Right renal cortex interstitium (tissue), 3 donors: Measurements from ENCODE around the gene MAPRE3. TPM values are rescaled to one million over a fixed set of nuclear protein-coding genes. Genes with fewer than 3 reads are reported as not detected.

Source experiments
- DNase-seq, 3 donors: peaks; one replicate each; pipeline ENCODE4 v3.0.0-alpha.2; 2013; ENCODE audit warnings: low read depth in 3 of 3, low spot score in 2 of 3
- polyA plus RNA-seq, 3 donors: library from polyadenylated mRNA; unstranded; fragments of 120-200 nt; gene quantifications; one replicate each; pipeline ENCODE4 v1.2.1, GENCODE V29; 2013; ENCODE audit not compliant: insufficient read length in 3 of 3

Gene MAPRE3
- polyA plus RNA-seq, 3 donors = 10.6 to 11.9 (median 11.4) TPM

GRCh38 chr2:26948800-26949199 lies 21.6 kb upstream of the MAPRE3 start:
- no peak for DNase-seq

GRCh38 chr2:26950246-26950645 lies 20.2 kb upstream of the MAPRE3 start:
- DNase-seq = no peak

- no peak for DNase-seq
These were observed 19.2 kb upstream of the MAPRE3 start for GRCh38 chr2:26951236-26951635.

- no peak for DNase-seq
These were observed 18.1 kb upstream of the MAPRE3 start for GRCh38 chr2:26952374-26952773.

DNA sequence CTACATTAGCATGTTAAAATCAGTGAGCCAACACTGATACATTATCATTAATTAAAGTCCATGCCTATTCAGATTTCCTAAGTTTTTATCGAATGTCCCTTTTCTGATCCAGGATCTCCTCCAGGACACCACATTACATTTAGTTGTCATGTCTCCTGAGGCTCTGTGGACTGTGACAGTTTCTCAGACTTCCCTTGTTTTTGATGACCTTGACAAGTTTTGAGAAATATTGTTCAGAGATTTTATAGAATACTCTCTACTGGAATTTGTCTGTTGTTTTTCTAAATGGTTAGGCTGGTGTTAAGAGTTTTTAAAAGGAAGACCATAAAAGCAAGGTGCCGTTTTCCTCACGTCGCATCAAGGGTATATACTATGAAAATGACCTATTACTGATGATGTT lies 16.3 kb upstream of the MAPRE3 start:
- no peak for DNase-seq

- no peak for DNase-seq
These were observed 13.4 kb upstream of the MAPRE3 start for GRCh38 chr2:26957041-26957440.

DNA sequence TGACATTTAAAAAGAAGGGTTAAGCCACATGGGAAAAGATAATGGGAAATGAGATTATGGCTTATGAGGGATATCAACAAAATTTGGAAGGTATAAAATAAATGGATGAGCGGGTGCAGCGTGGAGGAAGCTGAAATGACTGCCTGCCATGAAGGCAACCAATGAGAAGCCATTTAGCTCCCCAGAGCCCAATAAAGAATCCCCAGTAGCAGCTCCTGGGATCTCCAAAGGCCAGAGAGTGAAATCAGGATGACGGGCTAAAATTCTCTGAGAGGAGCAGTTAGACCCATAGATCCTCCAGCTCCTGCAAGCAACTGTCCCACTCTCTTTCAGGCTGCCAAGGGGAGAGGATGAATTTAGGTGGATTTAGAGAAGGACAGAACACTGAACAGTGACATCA lies 12.9 kb upstream of the MAPRE3 start:
- DNase-seq = no peak

GRCh38 chr2:26959331-26959730 lies 11.1 kb upstream of the MAPRE3 start:
- DNase-seq = no peak

- DNase-seq = no peak
These were observed 5.8 kb upstream of the MAPRE3 start for GRCh38 chr2:26964446-26965130.

- DNase-seq = no peak
These were observed 2.4 kb upstream of the MAPRE3 start for GRCh38 chr2:26968001-26968400.

GRCh38 chr2:26969077-26969844 lies 1.2 kb upstream of the MAPRE3 start:
- DNase-seq = no peak

DNA sequence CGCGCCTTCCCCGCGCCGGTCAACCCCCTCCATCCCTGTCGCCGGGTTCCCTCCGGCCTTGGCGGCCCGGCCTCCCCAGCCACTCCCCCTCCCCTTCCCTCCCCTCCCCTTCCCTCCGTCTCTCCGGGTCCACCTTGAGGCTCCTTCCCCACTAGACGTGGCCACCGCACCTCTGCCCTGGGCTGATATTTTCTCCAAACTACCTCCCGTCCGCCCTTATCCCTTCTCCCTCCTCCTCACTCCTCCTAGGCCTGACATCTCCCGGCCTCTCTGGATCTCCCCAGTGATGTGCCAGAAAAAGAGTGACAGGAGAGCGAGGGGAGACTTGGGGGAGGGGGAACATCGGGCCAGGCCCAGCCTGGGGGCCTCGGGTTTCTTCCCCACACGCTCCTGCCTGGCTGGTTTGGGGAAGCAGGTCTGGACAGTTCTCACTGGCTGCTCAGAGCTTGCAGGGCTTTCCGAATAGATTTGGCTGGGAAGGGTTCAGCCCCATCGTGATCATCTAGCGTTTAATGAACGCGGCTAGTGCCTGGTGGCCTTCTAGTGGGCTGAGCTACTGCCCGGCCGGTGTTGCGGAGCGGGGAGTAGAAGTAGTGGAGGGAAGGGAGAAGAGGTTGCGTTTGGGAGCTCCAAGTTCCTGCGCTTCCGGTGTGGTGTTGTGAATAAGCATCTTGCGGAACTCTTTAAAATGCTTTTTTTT lies 641 bp downstream of the MAPRE3 start:
- no peak for DNase-seq

DNA sequence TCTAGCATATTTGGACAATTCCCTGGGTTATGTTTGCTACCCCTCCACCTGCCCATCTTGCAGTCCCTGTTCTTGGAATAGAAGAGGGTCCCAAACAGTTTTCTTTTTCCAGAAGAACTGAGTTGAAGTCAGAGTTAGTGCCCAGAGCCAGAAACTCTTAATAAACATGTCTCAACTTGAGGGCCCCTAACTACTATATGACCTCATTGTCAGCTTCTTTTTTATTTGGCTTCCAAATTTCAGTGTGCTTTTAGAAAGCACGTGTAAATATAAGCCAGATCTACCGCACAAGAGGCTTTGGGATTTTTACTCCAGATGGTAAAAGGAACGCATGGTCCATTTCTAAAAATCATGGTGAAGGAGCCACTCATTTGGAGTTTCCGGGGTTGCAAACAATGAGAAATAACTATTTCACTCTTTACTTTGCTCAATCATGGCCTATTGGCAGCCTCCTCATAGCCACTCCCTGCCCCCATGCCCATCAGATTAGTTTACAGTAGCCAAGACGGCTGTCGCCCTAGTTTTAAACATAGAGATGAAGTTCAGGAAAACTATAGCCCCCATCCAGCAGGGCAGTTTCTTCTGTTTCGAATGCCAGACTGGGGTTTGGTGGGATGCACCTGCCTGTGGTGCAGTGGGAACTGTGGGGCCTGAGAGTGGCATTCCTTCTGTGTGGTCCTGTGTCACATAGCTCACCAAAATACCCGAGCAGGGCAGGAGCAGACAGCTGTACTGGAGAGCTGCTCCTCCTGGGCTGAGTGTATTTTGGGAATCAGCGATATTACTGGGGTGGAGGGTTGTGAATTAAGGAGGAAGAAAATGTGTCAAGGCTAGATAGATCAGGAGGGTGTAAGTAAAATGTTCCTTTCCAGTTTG lies 1.7 kb downstream of the MAPRE3 start:
- no peak for DNase-seq

DNA sequence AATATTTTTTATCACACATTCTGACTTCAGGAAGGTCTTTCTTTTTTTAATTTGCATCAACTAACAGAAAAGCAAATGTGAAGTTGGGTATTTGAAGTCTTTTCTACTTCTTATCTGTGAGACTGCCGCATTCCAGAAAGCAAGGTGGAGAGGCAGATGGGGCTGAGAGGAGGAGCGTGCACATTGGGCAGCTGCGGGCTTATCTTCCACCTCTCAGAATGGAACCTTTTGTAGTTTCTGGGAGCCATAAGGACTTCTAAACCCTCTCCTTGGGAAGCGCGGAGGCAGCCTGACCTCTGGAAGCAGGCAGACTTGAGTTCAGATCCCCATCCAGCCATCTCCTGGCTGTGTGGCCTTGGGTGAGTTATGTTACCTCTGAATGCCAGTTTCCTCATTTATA lies 3.9 kb downstream of the MAPRE3 start:
- no peak for DNase-seq

- no peak for DNase-seq
These were observed 4.7 kb downstream of the MAPRE3 start for GRCh38 chr2:26975102-26975501.

DNA sequence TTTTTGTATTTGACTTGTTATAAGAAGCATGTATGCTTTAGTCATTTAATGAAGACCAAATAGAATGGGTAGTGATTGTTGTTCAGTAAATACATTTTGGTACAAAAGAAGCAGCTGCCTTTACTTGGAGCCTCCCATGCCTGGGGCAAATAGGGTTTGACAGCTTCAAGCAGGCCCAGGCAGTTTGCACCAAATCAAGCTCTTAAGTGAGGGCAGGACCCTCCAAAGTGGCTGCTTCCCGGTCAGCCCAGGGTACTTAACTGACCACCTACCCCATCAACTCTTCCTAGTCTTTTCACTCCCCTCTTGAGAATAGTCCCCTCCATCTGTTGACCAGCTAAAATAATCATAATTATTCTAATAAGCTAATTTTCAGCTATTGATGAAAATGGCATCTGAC lies 5.2 kb downstream of the MAPRE3 start:
- DNase-seq = no peak

GRCh38 chr2:26976237-26976636 lies 5.8 kb downstream of the MAPRE3 start:
- no peak for DNase-seq

GRCh38 chr2:26977012-26977411 lies 6.6 kb downstream of the MAPRE3 start:
- no peak for DNase-seq

DNA sequence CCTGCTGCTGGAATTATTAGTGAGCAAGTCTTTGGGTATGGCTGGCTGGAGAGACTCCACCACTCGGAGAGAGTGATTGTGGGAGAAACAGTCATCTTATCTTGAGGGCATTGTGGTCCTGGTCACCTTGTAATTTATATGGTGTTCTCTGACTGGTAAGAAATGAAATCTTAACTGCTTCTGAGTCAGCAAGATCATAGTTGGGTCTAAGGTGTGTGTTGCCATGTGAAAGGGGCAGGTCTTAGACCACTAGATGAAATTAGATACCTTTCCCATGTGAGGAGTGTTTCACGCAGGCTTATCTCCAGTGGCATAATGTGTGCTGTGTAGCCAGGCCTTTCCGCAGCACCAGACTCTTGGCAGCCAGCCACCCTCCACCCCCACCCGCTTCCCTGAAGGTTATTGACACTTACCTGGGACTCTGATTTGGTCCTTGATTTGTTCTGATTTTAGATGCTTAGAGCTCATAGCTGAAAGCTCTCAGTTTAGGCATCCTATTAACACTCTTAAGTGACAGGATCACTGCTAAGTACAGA lies 7.7 kb downstream of the MAPRE3 start:
- DNase-seq = no peak

- no peak for DNase-seq
These were observed 9.3 kb downstream of the MAPRE3 start for GRCh38 chr2:26979741-26980140.

DNA sequence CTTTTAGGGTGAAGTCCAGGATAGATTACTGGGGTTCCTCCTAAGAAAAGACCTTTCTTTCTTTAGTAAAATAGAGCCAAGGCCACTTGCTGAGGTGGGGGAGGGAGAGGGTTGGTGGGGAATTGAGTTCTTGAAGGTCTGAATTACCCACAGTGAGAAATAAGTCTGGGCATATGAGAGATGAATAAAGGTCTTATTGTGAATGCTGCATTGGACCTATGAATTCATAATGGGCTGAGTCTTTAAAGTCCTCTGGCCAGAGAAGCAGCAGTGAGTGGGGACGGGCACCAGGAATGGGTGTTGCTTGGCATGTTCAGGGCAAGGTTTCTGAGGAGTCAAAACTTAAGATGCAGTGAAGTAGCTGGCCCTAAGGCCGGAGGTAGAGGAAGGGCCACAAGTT lies 10.5 kb downstream of the MAPRE3 start:
- DNase-seq = no peak
